GM20431 (cell line): ENCODE results near the gene GFRA4.

Experiments used
- in situ Hi-C: fragments of 300-500 bp; cut with MseI, MboI; formaldehyde crosslinking; loops from one replicate; pipeline ENCODE4 v1.15.0; 2020; ENCODE audit warnings: low sequenced_read_pairs; ENCODE audit not compliant: unreplicated experiment

The GFRA4 gene

GRCh38 chr20:3696200-3696599 is 33.0 kb upstream of the GFRA4 start:
- in situ Hi-C loops = no loop called here

GRCh38 chr20:3694864-3695263 is 31.7 kb upstream of the GFRA4 start:
- in situ Hi-C loops = no loop called here

DNA sequence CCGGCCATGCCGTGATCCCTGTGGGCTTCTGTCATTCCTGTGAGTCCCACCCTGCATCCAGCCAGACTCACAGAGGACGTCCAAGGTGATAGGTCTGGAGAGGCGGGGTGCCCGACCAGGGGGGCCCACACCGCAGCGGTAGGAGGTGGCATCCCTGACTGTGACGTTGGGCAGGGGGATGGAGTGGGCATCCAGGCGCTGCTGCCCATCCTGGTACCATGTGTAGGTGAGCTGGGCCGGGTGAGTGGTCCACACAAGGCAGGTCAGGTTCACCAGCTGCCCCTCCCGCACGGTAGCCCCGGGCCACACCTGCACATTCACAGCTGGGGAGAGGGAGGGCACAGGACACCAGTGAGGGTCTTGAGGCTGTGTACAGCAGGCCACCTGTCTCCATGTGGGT is 30.2 kb upstream of the GFRA4 start:
- in situ Hi-C loops = no loop called here

GRCh38 chr20:3692706-3693294 is 29.6 kb upstream of the GFRA4 start:
- in situ Hi-C loops = no loop called here

DNA sequence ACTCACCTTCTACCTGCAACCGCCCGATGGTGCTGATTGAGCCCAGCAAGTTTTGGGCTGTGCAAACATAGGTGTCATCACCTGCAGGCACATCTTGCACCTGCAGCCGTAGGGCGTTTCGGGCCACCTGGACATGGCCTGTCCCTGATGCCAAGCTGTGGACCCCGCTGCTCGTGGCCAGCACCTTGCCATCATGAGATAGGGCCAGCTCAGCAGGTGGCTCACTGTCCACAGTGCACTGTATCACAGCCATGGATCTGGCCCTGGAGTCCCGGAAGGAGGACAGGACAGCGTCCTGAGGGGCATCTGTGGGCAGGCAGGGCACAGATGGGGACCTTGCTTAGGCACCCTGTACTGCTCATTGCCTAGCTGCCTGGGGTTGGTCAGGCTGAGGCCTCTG is 28.7 kb upstream of the GFRA4 start:
- in situ Hi-C loops = no loop called here

- in situ Hi-C loops = no loop called here
Measured at GRCh38 chr20:3691306-3691705, 28.1 kb upstream of the GFRA4 start.

GRCh38 chr20:3690413-3690812 is 27.2 kb upstream of the GFRA4 start:
- in situ Hi-C loops = no loop called here

DNA sequence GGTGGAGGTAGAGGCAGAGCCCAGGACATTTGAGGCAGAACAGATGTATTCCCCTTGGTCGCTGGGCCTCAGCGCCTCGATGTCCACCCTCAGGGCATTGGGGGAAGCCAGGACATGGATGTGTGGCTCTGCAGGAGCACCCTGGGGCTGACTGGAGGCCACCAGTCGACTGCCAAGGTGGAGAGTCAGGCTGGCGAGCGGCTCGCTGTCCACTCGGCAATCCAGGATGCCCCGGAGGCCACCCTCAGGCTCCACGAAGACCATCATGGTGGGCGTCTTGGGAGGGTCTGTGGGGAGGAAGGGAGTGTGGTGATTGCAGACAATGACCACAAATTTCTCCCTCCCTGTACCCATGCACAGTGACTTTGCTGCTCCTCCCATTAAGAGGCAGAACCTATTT is 26.8 kb upstream of the GFRA4 start:
- in situ Hi-C loops = no loop called here

GRCh38 chr20:3687655-3688054 is 24.5 kb upstream of the GFRA4 start:
- in situ Hi-C loops = no loop called here

GRCh38 chr20:3686867-3687321 is 23.7 kb upstream of the GFRA4 start:
- in situ Hi-C loops = no loop called here

DNA sequence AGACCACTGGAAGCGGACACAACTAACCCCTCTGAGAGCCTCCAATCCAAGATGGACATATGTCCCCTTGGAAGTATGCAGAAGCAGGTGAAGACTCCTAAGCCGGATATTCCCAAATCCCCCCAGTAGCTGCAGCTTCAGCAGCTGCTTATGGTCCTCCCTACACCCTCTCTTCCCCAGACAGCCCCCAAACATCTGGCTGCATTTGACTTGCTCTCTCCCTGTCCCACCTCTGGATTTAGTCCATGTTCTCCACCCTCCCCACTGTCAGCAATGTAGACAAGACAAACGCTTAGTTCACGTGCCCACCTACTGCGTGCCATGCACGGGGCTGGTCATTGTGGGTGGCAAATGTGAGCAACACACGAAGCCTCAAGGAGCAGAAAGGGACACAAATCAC is 23.2 kb upstream of the GFRA4 start:
- in situ Hi-C loops = no loop called here

DNA sequence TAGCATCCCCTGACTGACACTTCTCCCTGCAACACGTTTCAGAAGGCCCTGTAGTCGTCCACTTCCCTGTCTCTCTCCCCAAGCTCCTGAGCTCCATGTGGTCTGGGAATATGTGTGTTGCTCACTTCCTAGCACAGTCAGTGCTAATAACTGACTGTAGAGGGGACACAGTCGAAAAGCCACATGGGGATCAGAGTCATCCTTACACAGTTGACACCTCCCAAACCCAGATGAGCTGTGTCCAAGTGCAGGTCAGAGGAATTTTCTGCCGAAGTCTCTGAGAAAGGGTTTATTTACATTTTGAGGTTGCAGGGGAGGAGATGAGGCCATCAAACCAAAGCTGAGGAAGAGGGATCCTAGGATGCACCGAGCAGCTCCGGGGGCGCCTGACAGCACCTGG is 22.1 kb upstream of the GFRA4 start:
- in situ Hi-C loops = no loop called here

DNA sequence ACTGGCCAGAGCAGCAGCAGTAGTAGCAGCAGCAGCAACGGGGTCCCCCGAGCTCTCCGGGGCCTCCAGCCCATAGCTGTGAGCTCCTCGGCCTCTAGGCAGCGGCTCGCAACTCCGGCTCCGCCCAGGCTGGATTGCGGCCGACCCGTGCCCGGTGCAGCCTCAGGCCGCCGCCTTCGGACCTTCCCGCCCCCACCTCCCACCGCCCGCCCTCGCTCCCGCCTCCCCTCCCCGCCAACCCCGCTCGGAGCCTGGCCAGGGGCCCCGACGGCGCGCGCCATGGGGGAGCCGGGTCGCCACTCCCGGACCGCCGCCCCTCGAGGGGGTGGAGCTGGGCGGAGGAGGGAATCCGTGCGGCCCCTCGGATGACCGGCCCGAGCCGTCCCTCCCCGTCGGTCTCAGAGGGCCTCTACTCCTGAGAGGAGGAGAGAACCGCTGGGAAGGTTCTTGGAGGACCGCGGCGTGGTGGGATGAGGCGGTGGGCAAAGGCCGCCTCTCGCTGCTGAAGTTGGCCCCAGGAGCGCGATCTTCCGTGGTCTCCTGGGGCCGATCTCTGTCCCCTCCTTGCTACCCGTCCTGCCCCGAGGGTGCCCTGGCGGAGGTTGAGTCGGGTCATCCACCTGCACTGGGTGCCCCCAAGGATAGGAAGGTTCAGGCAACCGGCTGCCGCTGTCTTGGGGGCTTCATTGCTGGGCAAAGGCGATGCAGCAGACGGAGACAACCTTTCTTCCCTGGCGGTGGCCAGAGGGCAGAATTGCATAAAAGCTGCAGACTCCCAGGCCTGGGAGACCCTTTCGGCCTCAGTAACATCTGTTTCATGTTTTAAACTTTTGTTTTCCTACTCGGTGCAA is 19.0 kb upstream of the GFRA4 start, which contains the start of gene ADAM33:
Gene ADAM33, minus strand, starts transcription at position 80 of the 851 bp plus-strand sequence. Its CDS starts 6 bp downstream, at position 74.
- in situ Hi-C loops = no loop called here

DNA sequence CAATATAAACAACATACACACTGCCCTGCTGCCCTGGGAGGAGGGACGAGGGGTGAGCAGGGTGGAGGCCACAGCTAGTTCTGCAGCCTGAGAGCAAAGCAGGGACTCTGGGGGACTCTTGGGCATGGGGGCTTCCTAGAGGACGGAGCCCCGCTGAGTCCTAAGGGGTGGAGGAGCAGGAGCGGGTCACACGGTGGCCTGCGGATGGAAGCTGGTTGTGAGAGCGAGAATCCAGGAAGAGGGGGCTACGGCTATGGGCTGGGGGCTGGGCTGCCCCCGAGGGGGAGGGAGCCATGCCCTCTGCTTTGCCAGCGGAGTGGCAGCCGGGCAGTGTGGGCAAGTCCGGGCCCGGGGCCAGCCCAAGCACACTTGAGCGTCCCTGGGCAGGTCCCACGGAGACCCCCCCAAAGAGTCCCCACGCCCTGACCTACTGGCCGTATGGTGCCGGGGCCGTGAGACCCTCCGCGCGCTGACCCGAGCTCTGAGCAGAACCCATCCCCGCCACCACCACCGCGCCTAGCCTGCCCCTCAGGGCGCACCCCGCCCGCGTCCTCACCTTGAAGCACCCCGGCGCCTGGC is 18.2 kb upstream of the GFRA4 start:
- in situ Hi-C loops = no loop called here

DNA sequence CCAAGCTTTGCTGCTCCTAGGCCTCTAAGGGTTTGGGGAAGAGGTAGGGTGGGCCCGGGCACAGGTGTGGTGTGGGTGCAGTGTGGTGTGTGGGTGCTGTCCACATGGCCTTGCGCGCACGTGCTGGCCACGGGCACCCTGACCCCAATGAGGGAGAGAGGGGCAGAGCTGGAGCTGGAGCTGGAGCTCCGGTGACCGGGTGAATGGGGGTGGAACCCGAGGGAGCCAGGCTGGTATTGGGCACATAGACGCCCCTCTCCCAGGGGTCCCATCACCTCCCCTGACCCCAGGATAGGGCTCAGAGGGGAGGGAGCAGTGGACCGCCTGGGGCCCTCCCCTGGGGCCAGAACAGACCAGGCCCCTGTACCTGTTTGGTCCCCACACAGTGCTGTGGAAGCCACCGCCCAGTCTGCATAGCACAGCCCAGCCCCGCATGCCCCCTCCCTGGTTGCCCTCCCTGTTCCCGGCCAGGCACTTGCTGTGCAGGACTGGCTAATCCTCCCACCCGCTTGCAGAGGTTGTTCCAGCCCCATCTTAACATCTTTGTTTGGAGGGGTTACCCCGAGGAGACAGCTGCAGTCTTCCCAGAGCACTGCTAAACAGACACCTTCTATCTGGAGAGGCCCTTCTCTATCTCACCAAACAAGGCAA is 17.6 kb upstream of the GFRA4 start:
- in situ Hi-C loops = no loop called here

- in situ Hi-C loops = no loop called here
Measured at GRCh38 chr20:3679749-3680700, 16.8 kb upstream of the GFRA4 start.

GRCh38 chr20:3678856-3679720 is 15.9 kb upstream of the GFRA4 start:
- in situ Hi-C loops = no loop called here

DNA sequence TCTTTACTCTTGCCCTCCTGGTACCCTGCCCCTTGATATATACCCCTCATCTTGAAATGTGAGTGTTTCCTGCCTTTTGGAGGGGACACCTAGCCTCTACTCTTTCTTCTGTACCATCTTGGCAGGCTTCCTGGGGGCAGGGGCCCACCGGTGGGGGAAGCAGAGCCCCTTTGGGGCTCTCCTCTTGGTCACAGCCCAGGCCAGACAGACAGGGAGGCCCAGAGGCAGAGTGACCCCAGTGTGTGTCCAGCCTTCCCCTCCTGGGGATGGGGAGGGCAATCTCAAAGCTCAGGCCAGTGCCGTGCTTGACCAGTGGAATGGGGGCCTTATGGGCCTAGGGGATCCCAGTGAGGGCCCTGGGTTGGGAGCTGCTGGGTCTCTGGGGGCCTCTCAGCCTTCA is 15.0 kb upstream of the GFRA4 start:
- in situ Hi-C loops = no loop called here

GRCh38 chr20:3677733-3678132 is 14.5 kb upstream of the GFRA4 start:
- in situ Hi-C loops = no loop called here
